NCI-H2107 (cell line): Measurements from ENCODE around the gene KRCC1.
"Not testable (repeated sequence)": the region's sequence is repeated elsewhere in the genome, so short reads cannot be mapped to it uniquely, and the experiment has no call there.

Experiments used
- DNase-seq: peaks from one replicate; lab custom pipeline; 2025; lab: John Stamatoyannopoulos, UW

Gene KRCC1

DNA sequence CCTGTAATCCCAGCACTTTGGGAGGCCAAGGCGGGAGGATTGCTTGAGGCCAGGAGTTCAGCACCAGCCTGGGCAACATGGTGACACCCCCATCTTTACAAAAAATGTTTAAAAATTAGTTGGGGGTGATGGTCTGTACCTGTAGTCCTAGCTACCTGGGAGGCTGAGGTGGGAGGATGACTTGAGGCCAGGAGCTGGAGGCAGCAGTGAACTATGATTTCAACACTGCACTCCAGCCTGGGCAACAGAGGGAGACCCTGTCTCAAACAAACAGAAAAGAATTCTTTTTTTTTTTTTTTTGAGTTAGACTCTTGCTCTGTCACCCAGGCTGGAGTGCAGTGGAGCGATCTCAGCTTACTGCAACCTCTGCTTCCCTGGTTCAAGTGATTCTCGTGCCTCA lies 55.1 kb downstream of the KRCC1 start:
- not testable (repeated sequence) for DNase-seq

DNA sequence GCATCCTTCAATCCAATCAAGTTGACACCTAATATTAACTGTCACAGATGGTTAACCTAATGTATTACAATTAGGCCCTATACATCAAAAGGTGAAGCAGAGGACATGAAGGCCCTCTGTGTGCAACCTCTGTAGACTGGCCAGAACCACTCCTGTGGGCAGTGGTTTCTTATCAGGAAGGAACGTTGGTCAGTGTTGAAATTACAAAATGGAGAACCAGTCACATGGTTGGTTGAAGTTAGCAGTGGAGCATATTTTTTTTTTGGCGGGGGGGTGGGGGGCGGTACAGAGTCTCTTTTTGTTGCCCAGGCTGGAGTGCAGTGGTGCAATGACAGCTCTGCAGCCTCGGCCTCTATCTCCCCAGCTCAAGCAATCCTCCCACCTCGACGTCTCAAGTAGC lies 59.0 kb downstream of the KRCC1 start:
- no peak for DNase-seq

DNA sequence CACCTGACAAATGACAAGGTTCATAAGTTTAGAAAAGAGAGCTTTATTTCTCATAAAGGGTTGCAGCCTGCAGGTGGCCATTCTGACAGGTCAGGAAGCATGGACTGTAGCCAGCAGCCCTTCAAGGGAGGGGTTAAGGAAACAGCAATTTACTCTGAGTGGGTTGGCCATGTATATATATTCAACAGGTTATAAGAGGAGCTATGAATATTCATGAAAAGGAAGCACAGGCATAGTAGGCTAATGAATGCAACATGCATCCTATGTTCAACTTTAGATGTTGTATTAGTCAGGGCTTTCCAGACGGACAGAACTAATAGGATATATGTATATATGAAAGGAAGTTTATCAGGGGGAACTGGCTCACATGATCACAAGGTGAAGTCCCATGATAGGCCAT lies 59.8 kb downstream of the KRCC1 start:
- no peak for DNase-seq

DNA sequence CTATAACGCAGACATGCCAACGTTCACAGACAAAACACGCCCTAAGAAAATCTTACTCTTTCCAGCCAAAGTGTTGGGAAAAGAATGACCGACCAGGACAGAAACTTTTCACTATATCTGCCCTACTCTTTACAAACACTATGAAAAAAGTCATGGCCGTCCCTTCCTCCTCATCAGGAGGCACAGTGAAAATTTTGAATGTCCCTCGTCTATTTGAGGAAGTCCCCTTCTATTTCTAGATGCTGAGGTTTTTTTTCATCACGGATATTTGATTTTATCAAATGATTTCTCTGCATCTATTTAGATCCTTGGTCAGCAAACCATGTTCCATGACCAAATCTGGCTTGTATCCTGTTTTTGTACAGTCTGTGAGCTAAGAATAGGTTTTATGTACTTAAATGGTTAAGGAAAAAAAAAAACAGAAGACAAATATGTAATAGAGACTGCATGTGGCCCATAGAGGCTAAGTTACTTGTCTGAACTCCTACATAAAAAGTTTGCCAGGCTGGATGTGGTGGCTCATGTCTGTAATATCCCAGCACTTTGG lies 61.2 kb downstream of the KRCC1 start:
- DNase-seq: not testable (repeated sequence)

DNA sequence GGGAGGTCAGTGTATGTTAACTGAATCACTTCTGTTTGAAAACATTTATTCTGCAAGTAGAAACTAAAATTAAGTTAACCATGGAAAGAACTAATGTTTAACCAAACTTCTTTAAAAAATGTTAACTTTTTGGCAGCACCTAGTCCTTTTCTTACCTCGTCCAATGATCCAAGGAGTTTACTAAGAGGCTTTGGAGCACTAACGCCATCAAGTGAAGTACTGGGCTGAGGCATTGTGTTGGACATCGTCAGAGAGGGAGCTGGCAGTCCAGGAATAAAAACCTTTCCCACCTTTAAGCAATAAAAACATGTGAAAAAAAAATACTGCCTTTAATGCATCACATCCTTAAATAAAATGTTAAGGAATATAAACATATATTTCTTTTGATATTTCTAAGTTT lies 63.0 kb downstream of the KRCC1 start:
- DNase-seq: not testable (repeated sequence)

DNA sequence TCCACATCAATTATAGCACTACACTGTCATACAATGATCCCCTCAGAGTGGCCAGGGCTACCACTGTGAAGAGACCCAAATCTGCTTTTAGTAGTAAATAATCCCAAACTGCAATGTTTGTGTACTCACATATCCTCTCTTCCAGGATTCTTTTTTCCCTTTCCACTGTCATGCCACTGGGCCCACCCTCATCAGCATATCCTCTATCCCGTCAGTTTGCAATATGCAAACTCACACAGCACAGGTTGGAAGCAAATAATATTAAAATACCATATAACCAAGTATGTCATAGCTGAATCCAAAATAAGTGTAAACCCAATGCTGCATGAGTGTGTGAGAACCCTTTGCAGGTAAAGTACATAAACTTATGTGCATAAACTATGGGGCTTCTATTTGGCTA lies 68.1 kb downstream of the KRCC1 start:
- not testable (repeated sequence) for DNase-seq

DNA sequence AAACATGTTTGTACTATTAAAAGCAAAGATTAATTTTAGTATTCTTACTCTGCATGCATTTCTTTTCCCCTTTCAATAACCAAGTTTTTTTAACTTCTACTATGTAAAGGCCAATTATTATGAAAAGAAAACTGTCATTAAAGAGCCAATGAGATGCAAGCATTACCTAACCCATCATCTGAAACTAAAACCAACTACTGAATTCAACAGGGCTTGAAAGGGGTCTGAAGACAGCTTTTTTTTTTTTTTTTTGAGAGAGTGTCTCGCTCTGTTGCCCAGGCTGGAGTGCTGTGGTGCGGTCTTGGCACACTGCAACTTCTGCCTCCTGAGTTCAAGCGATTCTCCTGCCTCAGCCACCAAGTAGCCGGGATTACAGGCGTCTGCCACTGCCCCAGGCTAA lies 69.7 kb downstream of the KRCC1 start:
- DNase-seq: not testable (repeated sequence)

DNA sequence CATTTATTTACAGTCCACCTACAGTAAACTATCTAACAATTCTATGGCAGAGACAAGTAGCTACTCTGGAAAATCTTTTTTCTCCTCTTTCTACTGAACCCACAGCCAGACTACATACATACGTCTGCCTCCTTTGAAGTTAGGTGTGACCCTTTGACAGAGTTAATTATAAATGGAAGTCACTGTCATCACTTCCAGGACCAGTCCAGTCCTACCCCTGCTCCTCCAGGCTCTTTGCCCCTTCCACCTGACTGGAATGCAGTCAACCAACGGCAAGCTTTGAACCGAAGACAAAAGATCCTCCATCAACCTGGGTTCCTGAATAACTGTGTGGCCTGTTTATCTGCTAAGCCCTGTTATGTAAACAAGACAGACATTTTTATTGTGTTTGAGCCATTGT lies 74.4 kb downstream of the KRCC1 start:
- not testable (repeated sequence) for DNase-seq
